Neural progenitor cell (in vitro differentiated cells): ENCODE measurements around the gene HIVEP1.

Source experiments
- EZH2 ChIP-seq: fragments of 200-600 bp; sonication (generic); IDR thresholded peaks from 2 replicates; pipeline ENCODE4 v1.6.1; 2017; ENCODE audit warnings: antibody characterized with exemption, mild to moderate bottlenecking, moderate library complexity
- EZH2phosphoT487 ChIP-seq: fragments of 200-600 bp; sonication (generic); IDR thresholded peaks from 2 replicates; pipeline ENCODE4 v1.6.1; 2017; ENCODE audit warnings: antibody characterized with exemption
- TF ChIP-seq, protein P1 (sequence below): fragments of 200-600 bp; sonication (generic); IDR thresholded peaks from 2 replicates; pipeline ENCODE4 v1.5.1; 2017; ENCODE audit warnings: antibody characterized with exemption, mild to moderate bottlenecking

DNA sequence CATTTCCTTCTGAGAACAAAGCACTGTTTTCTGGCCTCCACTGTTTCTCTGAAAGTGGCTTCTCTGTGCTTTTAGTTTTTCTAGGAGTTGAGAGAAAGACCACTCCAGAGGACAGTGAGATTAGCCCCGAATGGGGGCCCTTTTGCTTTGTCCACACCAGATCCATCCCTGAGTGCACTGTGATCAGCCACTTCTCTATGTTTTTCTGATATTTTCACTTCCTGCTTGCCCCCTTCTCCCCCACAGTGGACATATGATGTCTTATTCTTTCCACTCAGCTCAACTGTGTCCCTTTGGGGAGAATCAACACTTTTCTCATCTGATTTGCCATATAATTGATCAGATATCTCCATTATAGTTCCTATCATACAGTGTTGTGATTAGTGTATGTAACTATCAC lies 35.6 kb upstream of the HIVEP1 start:
- TF ChIP-seq, protein P1, sequence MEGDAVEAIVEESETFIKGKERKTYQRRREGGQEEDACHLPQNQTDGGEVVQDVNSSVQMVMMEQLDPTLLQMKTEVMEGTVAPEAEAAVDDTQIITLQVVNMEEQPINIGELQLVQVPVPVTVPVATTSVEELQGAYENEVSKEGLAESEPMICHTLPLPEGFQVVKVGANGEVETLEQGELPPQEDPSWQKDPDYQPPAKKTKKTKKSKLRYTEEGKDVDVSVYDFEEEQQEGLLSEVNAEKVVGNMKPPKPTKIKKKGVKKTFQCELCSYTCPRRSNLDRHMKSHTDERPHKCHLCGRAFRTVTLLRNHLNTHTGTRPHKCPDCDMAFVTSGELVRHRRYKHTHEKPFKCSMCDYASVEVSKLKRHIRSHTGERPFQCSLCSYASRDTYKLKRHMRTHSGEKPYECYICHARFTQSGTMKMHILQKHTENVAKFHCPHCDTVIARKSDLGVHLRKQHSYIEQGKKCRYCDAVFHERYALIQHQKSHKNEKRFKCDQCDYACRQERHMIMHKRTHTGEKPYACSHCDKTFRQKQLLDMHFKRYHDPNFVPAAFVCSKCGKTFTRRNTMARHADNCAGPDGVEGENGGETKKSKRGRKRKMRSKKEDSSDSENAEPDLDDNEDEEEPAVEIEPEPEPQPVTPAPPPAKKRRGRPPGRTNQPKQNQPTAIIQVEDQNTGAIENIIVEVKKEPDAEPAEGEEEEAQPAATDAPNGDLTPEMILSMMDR = no peak
- TF ChIP-seq EZH2 = no peak
- TF ChIP-seq EZH2phosphoT487 = no peak
